ENCODE data around the gene UNC5A.

GRCh38 chr5:176864755-176865154 is 54.4 kb downstream of the UNC5A start:
- TF ChIP-seq, protein P1, sequence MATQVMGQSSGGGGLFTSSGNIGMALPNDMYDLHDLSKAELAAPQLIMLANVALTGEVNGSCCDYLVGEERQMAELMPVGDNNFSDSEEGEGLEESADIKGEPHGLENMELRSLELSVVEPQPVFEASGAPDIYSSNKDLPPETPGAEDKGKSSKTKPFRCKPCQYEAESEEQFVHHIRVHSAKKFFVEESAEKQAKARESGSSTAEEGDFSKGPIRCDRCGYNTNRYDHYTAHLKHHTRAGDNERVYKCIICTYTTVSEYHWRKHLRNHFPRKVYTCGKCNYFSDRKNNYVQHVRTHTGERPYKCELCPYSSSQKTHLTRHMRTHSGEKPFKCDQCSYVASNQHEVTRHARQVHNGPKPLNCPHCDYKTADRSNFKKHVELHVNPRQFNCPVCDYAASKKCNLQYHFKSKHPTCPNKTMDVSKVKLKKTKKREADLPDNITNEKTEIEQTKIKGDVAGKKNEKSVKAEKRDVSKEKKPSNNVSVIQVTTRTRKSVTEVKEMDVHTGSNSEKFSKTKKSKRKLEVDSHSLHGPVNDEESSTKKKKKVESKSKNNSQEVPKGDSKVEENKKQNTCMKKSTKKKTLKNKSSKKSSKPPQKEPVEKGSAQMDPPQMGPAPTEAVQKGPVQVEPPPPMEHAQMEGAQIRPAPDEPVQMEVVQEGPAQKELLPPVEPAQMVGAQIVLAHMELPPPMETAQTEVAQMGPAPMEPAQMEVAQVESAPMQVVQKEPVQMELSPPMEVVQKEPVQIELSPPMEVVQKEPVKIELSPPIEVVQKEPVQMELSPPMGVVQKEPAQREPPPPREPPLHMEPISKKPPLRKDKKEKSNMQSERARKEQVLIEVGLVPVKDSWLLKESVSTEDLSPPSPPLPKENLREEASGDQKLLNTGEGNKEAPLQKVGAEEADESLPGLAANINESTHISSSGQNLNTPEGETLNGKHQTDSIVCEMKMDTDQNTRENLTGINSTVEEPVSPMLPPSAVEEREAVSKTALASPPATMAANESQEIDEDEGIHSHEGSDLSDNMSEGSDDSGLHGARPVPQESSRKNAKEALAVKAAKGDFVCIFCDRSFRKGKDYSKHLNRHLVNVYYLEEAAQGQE (IDR thresholded peaks at IDR 0.05; ENCODE audit: insufficient read depth in 1 of 2, low read depth in 2 of 2, low read length in 1 of 2): no peak
- TF ChIP-seq, protein P2, sequence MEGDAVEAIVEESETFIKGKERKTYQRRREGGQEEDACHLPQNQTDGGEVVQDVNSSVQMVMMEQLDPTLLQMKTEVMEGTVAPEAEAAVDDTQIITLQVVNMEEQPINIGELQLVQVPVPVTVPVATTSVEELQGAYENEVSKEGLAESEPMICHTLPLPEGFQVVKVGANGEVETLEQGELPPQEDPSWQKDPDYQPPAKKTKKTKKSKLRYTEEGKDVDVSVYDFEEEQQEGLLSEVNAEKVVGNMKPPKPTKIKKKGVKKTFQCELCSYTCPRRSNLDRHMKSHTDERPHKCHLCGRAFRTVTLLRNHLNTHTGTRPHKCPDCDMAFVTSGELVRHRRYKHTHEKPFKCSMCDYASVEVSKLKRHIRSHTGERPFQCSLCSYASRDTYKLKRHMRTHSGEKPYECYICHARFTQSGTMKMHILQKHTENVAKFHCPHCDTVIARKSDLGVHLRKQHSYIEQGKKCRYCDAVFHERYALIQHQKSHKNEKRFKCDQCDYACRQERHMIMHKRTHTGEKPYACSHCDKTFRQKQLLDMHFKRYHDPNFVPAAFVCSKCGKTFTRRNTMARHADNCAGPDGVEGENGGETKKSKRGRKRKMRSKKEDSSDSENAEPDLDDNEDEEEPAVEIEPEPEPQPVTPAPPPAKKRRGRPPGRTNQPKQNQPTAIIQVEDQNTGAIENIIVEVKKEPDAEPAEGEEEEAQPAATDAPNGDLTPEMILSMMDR (IDR thresholded peaks at IDR 0.05): no peak
- no peak for TF ChIP-seq POLR2AphosphoS5 (IDR thresholded peaks at IDR 0.05; ENCODE audit: low read depth, low read length)
